Neural progenitor cell (in vitro differentiated cells): ENCODE data around the gene KLK1. TPM values are rescaled to one million over a fixed set of nuclear protein-coding genes. Genes with fewer than 3 reads are reported as not detected.

Experiments used
- DNase-seq: peaks from one replicate; pipeline ENCODE4 v3.0.0-alpha.2; 2016; ENCODE audit warnings: low spot score
- H2AFZ ChIP-seq: fragments of 200-600 bp; sonication (generic); replicated peaks from 2 replicates; pipeline ENCODE4 v1.6.1; 2016; ENCODE audit warnings: antibody characterized with exemption
- H3F3A ChIP-seq: fragments of 200-600 bp; sonication (generic); 2 replicates; pipeline ENCODE4 v1.6.1; 2016; ENCODE audit warnings: antibody characterized with exemption, low read depth
- H3K27ac ChIP-seq: fragments of 200-600 bp; sonication (generic); 2 replicates; pipeline ENCODE4 v1.5.1; 2016; ENCODE audit warnings: mild to moderate bottlenecking
- H3K27me3 ChIP-seq: fragments of 200-600 bp; sonication (generic); 2 replicates; pipeline ENCODE4 v1.6.1; 2016; ENCODE audit warnings: mild to moderate bottlenecking, moderate library complexity
- H3K36me3 ChIP-seq: fragments of 200-600 bp; sonication (generic); 2 replicates; pipeline ENCODE4 v1.5.1; 2016
- H3K4me1 ChIP-seq: fragments of 200-600 bp; sonication (generic); 2 replicates; pipeline ENCODE4 v1.6.1; 2016; ENCODE audit warnings: mixed run types
- H3K4me2 ChIP-seq: fragments of 200-600 bp; sonication (generic); 2 replicates; pipeline ENCODE4 v1.6.1; 2016
- H3K4me3 ChIP-seq: fragments of 200-600 bp; sonication (generic); 2 replicates; pipeline ENCODE4 v1.5.1; 2016
- H3K79me2 ChIP-seq: fragments of 200-600 bp; sonication (generic); 2 replicates; pipeline ENCODE4 v1.6.1; 2016; ENCODE audit warnings: low read depth
- H3K9ac ChIP-seq: fragments of 200-600 bp; sonication (generic); 2 replicates; pipeline ENCODE4 v1.6.1; 2016
- H3K9me3 ChIP-seq: fragments of 200-600 bp; sonication (generic); 2 replicates; pipeline ENCODE4 v1.5.1; 2016; ENCODE audit warnings: low read depth
- H4K20me1 ChIP-seq: fragments of 200-600 bp; sonication (generic); 2 replicates; pipeline ENCODE4 v1.6.1; 2016; ENCODE audit warnings: low read depth
- H3K27ac Mint-ChIP-seq: 3 replicates; pipeline ENCODE4 v1.8.0; 2021; ENCODE audit warnings: mixed read lengths
- H3K27me3 Mint-ChIP-seq: 2 replicates; pipeline ENCODE4 v1.8.0; 2022; ENCODE audit warnings: low read depth, mild to moderate bottlenecking, inconsistent platforms, moderate library complexity, mixed read lengths; ENCODE audit not compliant: insufficient read depth
- H3K36me3 Mint-ChIP-seq: 3 replicates; pipeline ENCODE4 v1.8.0; 2021; ENCODE audit warnings: mixed read lengths
- H3K4me1 Mint-ChIP-seq: 3 replicates; pipeline ENCODE4 v1.8.0; 2021; ENCODE audit warnings: mixed read lengths
- H3K4me3 Mint-ChIP-seq: 3 replicates; pipeline ENCODE4 v1.8.0; 2021; ENCODE audit warnings: mild to moderate bottlenecking, moderate library complexity, mixed read lengths
- H3K9me3 Mint-ChIP-seq: 3 replicates; pipeline ENCODE4 v1.8.0; 2020; ENCODE audit warnings: mixed read lengths
- CTCF ChIP-seq: fragments of 200-600 bp; sonication (generic); IDR thresholded peaks from 2 replicates; pipeline ENCODE4 v1.5.1; 2017; ENCODE audit warnings: antibody characterized with exemption, mild to moderate bottlenecking
- EZH2 ChIP-seq: fragments of 200-600 bp; sonication (generic); IDR thresholded peaks from 2 replicates; pipeline ENCODE4 v1.6.1; 2017; ENCODE audit warnings: antibody characterized with exemption, mild to moderate bottlenecking, moderate library complexity
- EZH2phosphoT487 ChIP-seq: fragments of 200-600 bp; sonication (generic); IDR thresholded peaks from 2 replicates; pipeline ENCODE4 v1.6.1; 2017; ENCODE audit warnings: antibody characterized with exemption
- total RNA-seq: library from RNA; depleted of rRNA; stranded (reverse); fragments of >200 nt; gene quantifications from 2 replicates; pipeline ENCODE4 v1.2.3, GENCODE V29; 2015; ENCODE audit warnings: low replicate concordance

KLK1 gene
- total RNA-seq, 1 donor from 2014 or later = not detected

DNA sequence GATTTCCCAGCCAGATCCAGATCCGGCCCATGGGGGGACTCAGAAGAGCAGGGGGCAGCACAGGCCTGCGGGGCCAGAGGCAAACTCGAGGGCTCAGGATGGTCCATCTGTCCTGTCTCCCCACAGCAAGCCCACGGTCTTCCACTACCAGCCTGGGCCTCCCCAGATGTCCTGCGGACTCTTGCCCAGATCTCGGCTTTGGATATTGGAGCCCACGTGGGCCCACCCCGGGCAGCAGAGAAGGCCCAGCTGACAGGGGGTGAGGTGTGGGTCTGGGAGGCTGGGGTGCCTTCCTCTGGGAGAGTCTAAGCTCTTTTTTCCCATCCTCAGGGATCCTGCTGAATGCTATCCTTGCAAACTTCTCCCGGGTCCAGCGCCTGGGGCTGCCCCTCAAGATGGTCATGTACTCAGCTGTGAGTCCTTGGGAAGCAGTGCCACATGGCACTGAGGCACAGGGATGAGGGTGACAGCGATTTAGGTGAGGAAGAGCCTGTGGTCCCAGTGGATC lies 30.0 kb downstream of the KLK1 start:
- H3K9me3 ChIP-seq = no peaks in the 10 kb centered on the region
- no peak overlapping the region for H3K4me2 ChIP-seq
- H3K4me3 Mint-ChIP-seq = peak overlapping the region; percentile 48
- TF ChIP-seq EZH2phosphoT487 (no peak), EZH2 (no peak), CTCF (no peak)
- H2AFZ ChIP-seq = no peak overlapping the region
- H3K9ac ChIP-seq = no peak overlapping the region
- H3K27ac Mint-ChIP-seq = peak overlapping the region; percentile 50
- peaks cover 8% of the 10 kb centered on the region for H3K27me3 Mint-ChIP-seq
- no peak overlapping the region for H3K4me3 ChIP-seq
- H3K4me1 ChIP-seq = peaks cover 4% of the 10 kb centered on the region
- no peak overlapping the region for H3K27ac ChIP-seq
- peaks cover 2% of the 10 kb centered on the region for H3K9me3 Mint-ChIP-seq
- peaks cover 45% of the 10 kb centered on the region for H4K20me1 ChIP-seq
- peaks cover 3% of the 10 kb centered on the region for H3K4me1 Mint-ChIP-seq
- peaks cover 7% of the 10 kb centered on the region for H3K36me3 Mint-ChIP-seq
- H3K79me2 ChIP-seq = no peaks in the 10 kb centered on the region
- peaks cover 36% of the 10 kb centered on the region for H3F3A ChIP-seq
- no peaks in the 10 kb centered on the region for H3K36me3 ChIP-seq
- no peaks in the 10 kb centered on the region for H3K27me3 ChIP-seq
- DNase-seq = no peak

DNA sequence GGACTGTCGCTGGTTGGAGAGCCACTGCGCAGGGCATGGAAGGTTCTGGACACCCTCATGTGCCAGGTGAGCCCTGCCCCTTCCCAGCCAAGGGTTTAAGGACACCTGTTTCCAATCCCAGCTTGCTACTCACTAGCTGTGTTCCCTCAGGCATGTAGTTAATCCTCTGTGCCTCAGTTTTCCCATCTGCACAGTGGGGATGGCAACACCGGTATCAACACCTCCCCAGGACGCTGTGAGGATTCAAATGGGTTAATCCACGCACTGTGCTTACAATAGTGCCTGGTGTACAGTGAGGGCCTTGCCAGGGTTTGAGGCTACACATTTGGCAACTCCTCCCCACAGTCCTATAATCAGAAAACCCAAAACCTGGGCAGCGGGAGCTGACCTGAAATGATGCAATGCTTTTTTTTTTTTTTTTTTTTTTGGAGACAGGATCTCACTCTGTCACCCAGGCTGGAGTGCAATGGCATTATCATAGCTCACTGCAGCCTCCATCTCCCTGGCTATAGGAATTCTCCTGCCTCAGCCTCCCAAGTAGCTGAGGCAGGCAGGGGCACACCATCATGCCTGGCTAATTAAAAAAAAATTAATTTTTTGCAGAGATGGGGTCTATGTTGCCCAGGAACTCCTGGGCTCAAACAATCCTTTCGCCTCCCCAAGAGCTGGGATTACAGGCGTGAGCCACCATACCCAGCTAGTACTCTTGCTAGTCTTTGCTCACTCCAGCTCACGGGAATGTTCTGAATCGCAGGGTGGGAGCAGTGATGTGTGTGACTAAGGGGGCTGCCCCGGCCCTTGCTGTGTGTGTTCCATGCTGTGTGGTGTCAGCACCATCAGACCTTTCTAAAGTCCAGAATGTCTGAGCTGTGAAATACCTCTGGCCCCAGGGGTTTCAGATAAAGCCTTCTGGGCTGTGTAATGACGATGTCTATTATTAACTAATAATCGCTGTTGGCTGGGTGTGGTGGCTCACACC lies 31.0 kb downstream of the KLK1 start:
- Mint-ChIP-seq H3K4me1 (peaks cover 3% of the 10 kb centered on the region), H3K36me3 (peaks cover 7% of the 10 kb centered on the region), H3K9me3 (peaks cover 2% of the 10 kb centered on the region), H3K4me3 (no peak overlapping the region), H3K27me3 (peaks cover 8% of the 10 kb centered on the region), H3K27ac (no peak overlapping the region)
- no peak overlapping the region for H2AFZ ChIP-seq
- H3K27me3 ChIP-seq = peaks cover 3% of the 10 kb centered on the region
- H3K9ac ChIP-seq = no peak overlapping the region
- no peak overlapping the region for H3K4me3 ChIP-seq
- peaks cover 4% of the 10 kb centered on the region for H3K4me1 ChIP-seq
- no peak overlapping the region for H3K4me2 ChIP-seq
- peaks cover 34% of the 10 kb centered on the region for H4K20me1 ChIP-seq
- no peaks in the 10 kb centered on the region for H3K36me3 ChIP-seq
- peaks cover 27% of the 10 kb centered on the region for H3F3A ChIP-seq
- TF ChIP-seq EZH2phosphoT487 = no peak
- no peak for TF ChIP-seq CTCF
- no peak for TF ChIP-seq EZH2
- no peaks in the 10 kb centered on the region for H3K9me3 ChIP-seq
- DNase-seq = no peak
- no peaks in the 10 kb centered on the region for H3K79me2 ChIP-seq
- no peak overlapping the region for H3K27ac ChIP-seq

- no peak for TF ChIP-seq EZH2
- H3K36me3 ChIP-seq = no peaks in the 10 kb centered on the region
- peaks cover 26% of the 10 kb centered on the region for H4K20me1 ChIP-seq
- H3K9ac ChIP-seq = no peak overlapping the region
- peaks cover 5% of the 10 kb centered on the region for H3K36me3 Mint-ChIP-seq
- H3K79me2 ChIP-seq = no peaks in the 10 kb centered on the region
- H3K27me3 Mint-ChIP-seq = peaks cover 8% of the 10 kb centered on the region
- no peak overlapping the region for H3K4me3 Mint-ChIP-seq
- peaks cover 2% of the 10 kb centered on the region for H3K9me3 Mint-ChIP-seq
- no peak overlapping the region for H3K4me2 ChIP-seq
- peaks cover 8% of the 10 kb centered on the region for H3K27me3 ChIP-seq
- peaks cover 3% of the 10 kb centered on the region for H3K4me1 Mint-ChIP-seq
- no peaks in the 10 kb centered on the region for H3K9me3 ChIP-seq
- no peak overlapping the region for H2AFZ ChIP-seq
- H3K4me1 ChIP-seq = peaks cover 4% of the 10 kb centered on the region
- no peak overlapping the region for H3K27ac ChIP-seq
- DNase-seq = no peak
- H3F3A ChIP-seq = peaks cover 19% of the 10 kb centered on the region
- H3K27ac Mint-ChIP-seq = no peak overlapping the region
- no peak overlapping the region for H3K4me3 ChIP-seq
These were observed 31.9 kb downstream of the KLK1 start for GRCh38 chr19:50791594-50792271.
